AML-193 (cell line): Measurements from ENCODE around the gene FRMPD2.
A peak's percentile ranks its signal among the peaks of the same experiment; 100 is the strongest.
"Not testable (repeated sequence)": the region's sequence is repeated elsewhere in the genome, so short reads cannot be mapped to it uniquely, and the experiment has no call there.

Experiments
- DNase-seq, 2 experiments: peaks; one replicate each; lab custom pipeline; 2025; lab: John Stamatoyannopoulos, UW

The FRMPD2 gene

GRCh38 chr10:48232717-48233447 lies 41.6 kb downstream of the FRMPD2 start:
- no peak for DNase-seq

GRCh38 chr10:48231699-48232315 lies 42.7 kb downstream of the FRMPD2 start:
- DNase-seq = no peak

- no peak for DNase-seq
Measured at GRCh38 chr10:48231178-48231577, 43.3 kb downstream of the FRMPD2 start.

- DNase-seq = no peak
Measured at GRCh38 chr10:48227213-48227612, 47.3 kb downstream of the FRMPD2 start.

GRCh38 chr10:48224979-48225560 lies 49.4 kb downstream of the FRMPD2 start:
- no peak for DNase-seq

- DNase-seq = no peak
Measured at GRCh38 chr10:48224296-48224695, 50.2 kb downstream of the FRMPD2 start.

- DNase-seq = no peak
Measured at GRCh38 chr10:48221814-48222213, 52.7 kb downstream of the FRMPD2 start.

GRCh38 chr10:48221031-48221430 lies 53.5 kb downstream of the FRMPD2 start:
- not testable (repeated sequence) for DNase-seq

- DNase-seq = no peak
Measured at GRCh38 chr10:48219194-48219593, 55.3 kb downstream of the FRMPD2 start.

GRCh38 chr10:48216744-48217143 lies 57.8 kb downstream of the FRMPD2 start:
- no peak for DNase-seq

- DNase-seq = no peak
Measured at GRCh38 chr10:48216204-48216505, 58.3 kb downstream of the FRMPD2 start.

GRCh38 chr10:48215486-48216203 lies 58.9 kb downstream of the FRMPD2 start:
- peak; percentile 43 to 52 for DNase-seq

- no peak for DNase-seq
Measured at GRCh38 chr10:48214716-48215485, 59.6 kb downstream of the FRMPD2 start.

- DNase-seq = no peak
Measured at GRCh38 chr10:48213047-48213446, 61.4 kb downstream of the FRMPD2 start.

GRCh38 chr10:48211777-48212176 lies 62.7 kb downstream of the FRMPD2 start:
- no peak for DNase-seq

GRCh38 chr10:48210966-48211365 lies 63.5 kb downstream of the FRMPD2 start:
- DNase-seq = no peak

GRCh38 chr10:48210391-48210790 lies 64.1 kb downstream of the FRMPD2 start:
- no peak for DNase-seq

- DNase-seq = no peak
Measured at GRCh38 chr10:48209241-48209640, 65.3 kb downstream of the FRMPD2 start.

GRCh38 chr10:48207853-48208252 lies 66.6 kb downstream of the FRMPD2 start:
- DNase-seq = no peak

GRCh38 chr10:48206482-48207250 lies 67.8 kb downstream of the FRMPD2 start:
- no peak for DNase-seq

- no peak for DNase-seq
Measured at GRCh38 chr10:48205918-48206317, 68.6 kb downstream of the FRMPD2 start.
